ENCODE data around the gene ARHGEF12. TPM values are rescaled to one million over a fixed set of nuclear protein-coding genes. Genes with fewer than 3 reads are reported as not detected.

The ARHGEF12 gene
- total and polyA plus RNA-seq, 10 of the 15 experiments (the other 5 are each of a cell fraction or from before 2014, with no cell fraction given): 2.7 to 40.8 (median 20.9) TPM

DNA sequence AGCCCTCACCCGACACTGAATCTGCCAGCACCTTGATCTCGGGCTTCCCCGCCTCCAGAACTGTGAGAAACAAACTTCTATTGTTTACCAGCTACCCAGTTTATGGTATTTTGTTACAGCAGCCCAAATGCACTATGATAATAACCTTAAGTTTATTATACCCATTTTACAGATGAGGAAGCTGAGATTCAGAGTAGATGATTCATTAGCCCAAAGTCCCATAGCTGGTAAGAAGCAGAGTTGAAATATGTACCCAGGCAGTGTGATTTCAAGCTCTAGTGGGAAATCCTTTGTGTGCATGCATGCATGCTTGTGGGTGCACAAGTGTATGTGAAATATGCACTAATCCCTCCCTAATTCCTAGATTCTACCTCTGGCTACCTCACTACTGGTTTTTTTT, 183.3 kb downstream of the ARHGEF12 start:
- BruUV-seq (replicated peaks): no TSS peak
- Histone ChIP-seq H3K9ac (ENCODE audit: control insufficient read depth, insufficient read depth, low read length) (no peak overlapping the region), H2AFZ (ENCODE audit: control insufficient read depth, low read depth, low read length) (no peak overlapping the region), H3K4me3 (no peak overlapping the region), H3K9me3 (replicated peaks; ENCODE audit: control insufficient read depth, insufficient read depth, low read length) (no peaks in the 10 kb centered on the region), H4K20me1 (ENCODE audit: control insufficient read depth, insufficient read depth) (no peaks in the 10 kb centered on the region; the same call in 1 of the 2 replicates), H3K4me2 (ENCODE audit: control insufficient read depth, insufficient read depth) (no peak overlapping the region), H3K27me3 (replicated peaks in 1 of 2; ENCODE audit: control insufficient read depth in 2 of 2, insufficient read depth in 2 of 2, low read length in 1 of 2) (peaks cover 0 to 1% of the 10 kb centered on the region in 2 experiments; a peak in 1 of 4 replicates), H3K79me2 (ENCODE audit: control insufficient read depth, insufficient read depth, low read length) (no peaks in the 10 kb centered on the region), H3K36me3 (ENCODE audit: control insufficient read depth in 2 of 2, insufficient read depth in 2 of 2, low read length in 1 of 2) (no peaks in the 10 kb centered on the region; a peak in 1 of 4 replicates), H3K27ac (ENCODE audit: control insufficient read depth, insufficient read depth) (no peak overlapping the region), H3K4me1 (ENCODE audit: control insufficient read depth, insufficient read depth, low read length) (no peaks in the 10 kb centered on the region)
- no peak for ATAC-seq
- TF ChIP-seq, protein P1, sequence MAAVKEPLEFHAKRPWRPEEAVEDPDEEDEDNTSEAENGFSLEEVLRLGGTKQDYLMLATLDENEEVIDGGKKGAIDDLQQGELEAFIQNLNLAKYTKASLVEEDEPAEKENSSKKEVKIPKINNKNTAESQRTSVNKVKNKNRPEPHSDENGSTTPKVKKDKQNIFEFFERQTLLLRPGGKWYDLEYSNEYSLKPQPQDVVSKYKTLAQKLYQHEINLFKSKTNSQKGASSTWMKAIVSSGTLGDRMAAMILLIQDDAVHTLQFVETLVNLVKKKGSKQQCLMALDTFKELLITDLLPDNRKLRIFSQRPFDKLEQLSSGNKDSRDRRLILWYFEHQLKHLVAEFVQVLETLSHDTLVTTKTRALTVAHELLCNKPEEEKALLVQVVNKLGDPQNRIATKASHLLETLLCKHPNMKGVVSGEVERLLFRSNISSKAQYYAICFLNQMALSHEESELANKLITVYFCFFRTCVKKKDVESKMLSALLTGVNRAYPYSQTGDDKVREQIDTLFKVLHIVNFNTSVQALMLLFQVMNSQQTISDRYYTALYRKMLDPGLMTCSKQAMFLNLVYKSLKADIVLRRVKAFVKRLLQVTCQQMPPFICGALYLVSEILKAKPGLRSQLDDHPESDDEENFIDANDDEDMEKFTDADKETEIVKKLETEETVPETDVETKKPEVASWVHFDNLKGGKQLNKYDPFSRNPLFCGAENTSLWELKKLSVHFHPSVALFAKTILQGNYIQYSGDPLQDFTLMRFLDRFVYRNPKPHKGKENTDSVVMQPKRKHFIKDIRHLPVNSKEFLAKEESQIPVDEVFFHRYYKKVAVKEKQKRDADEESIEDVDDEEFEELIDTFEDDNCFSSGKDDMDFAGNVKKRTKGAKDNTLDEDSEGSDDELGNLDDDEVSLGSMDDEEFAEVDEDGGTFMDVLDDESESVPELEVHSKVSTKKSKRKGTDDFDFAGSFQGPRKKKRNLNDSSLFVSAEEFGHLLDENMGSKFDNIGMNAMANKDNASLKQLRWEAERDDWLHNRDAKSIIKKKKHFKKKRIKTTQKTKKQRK (IDR thresholded peaks at IDR 0.05; ENCODE audit: low read depth, low read length): no peak
- TF ChIP-seq RCOR1 (conservative IDR thresholded peaks at IDR 0.05; ENCODE audit: low read depth, low read length): no peak
- TF ChIP-seq, protein P2, sequence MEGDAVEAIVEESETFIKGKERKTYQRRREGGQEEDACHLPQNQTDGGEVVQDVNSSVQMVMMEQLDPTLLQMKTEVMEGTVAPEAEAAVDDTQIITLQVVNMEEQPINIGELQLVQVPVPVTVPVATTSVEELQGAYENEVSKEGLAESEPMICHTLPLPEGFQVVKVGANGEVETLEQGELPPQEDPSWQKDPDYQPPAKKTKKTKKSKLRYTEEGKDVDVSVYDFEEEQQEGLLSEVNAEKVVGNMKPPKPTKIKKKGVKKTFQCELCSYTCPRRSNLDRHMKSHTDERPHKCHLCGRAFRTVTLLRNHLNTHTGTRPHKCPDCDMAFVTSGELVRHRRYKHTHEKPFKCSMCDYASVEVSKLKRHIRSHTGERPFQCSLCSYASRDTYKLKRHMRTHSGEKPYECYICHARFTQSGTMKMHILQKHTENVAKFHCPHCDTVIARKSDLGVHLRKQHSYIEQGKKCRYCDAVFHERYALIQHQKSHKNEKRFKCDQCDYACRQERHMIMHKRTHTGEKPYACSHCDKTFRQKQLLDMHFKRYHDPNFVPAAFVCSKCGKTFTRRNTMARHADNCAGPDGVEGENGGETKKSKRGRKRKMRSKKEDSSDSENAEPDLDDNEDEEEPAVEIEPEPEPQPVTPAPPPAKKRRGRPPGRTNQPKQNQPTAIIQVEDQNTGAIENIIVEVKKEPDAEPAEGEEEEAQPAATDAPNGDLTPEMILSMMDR (IDR thresholded peaks at IDR 0.05 in 2 of 3, conservative IDR thresholded peaks at IDR 0.05 in 1 of 3; ENCODE audit: control insufficient read depth in 2 of 3, extremely low read depth in 1 of 3, insufficient read depth in 1 of 3, low read depth in 3 of 3, low read length in 3 of 3): no peak
- TF ChIP-seq KDM1A (IDR thresholded peaks at IDR 0.05; ENCODE audit: borderline replicate concordance): no peak
- no peak for TF ChIP-seq SIX5 (IDR thresholded peaks at IDR 0.05; ENCODE audit: low read depth, low read length, severe bottlenecking)
- no peak for TF ChIP-seq STAT3 (IDR thresholded peaks at IDR 0.05; ENCODE audit: low read depth, low read length)
- no peak for TF ChIP-seq MEF2A (IDR thresholded peaks at IDR 0.05; ENCODE audit: insufficient read depth, low read depth, low read length)
- TF ChIP-seq RUNX3 (IDR thresholded peaks at IDR 0.05; ENCODE audit: low read length): no peak
- no peak for TF ChIP-seq CHD4 (IDR thresholded peaks at IDR 0.05)
- TF ChIP-seq FOXM1 (IDR thresholded peaks at IDR 0.05; ENCODE audit: low read depth, low read length): no peak
- no peak for TF ChIP-seq ZNF384 (IDR thresholded peaks at IDR 0.05; ENCODE audit: borderline replicate concordance, low read depth, low read length)
- TF ChIP-seq NFYB (IDR thresholded peaks at IDR 0.05; ENCODE audit: insufficient read depth, low read depth, low read length): no peak
- TF ChIP-seq POU2F2 (IDR thresholded peaks at IDR 0.05; ENCODE audit: borderline replicate concordance, low read depth, low read length): no peak
- no peak for TF ChIP-seq SIN3A (IDR thresholded peaks at IDR 0.05; ENCODE audit: low read depth, low read length)
- TF ChIP-seq MYC (IDR thresholded peaks at IDR 0.05; ENCODE audit: insufficient read depth, insufficient read length, insufficient replicate concordance, low read length, severe bottlenecking): no peak
- TF ChIP-seq NRF1 (conservative IDR thresholded peaks at IDR 0.05; ENCODE audit: low read depth, low read length): no peak
- DNase-seq (ENCODE audit: low read depth, low spot score): no peak
- ChIA-PET RAD21 (ENCODE audit: unreplicated experiment) (interaction anchor here (1.2 kb wide), 1 partner anchor 94 kb away, joined by 4 read pairs; no protein-coding TSS in a partner anchor), POLR2A (interaction anchor here (0.7 kb wide), 1 partner anchor 130 kb away, joined by 8 read pairs; no protein-coding TSS in a partner anchor), CTCF (interaction anchor here (0.8 to 2.3 kb wide), 6 partner anchors 10 to 469 kb away, joined by 3 to 11 read pairs (median 4); no protein-coding TSS in a partner anchor), SMC1A (ENCODE audit: uncharacterized antibody, unreplicated experiment) (interaction anchor here (1.3 kb wide), 1 partner anchor 412 kb away, joined by 3 read pairs; no protein-coding TSS in a partner anchor)
- FAIRE-seq: no peak
- in situ Hi-C loops (cut with MboI) (loop anchor here (10.0 kb wide), 1 partner anchor 165 kb away; no protein-coding TSS in a partner anchor), intact Hi-C loops (cut with micrococcal nuclease; ENCODE audit: unreplicated experiment) (no loop called here)
- WGBS (ENCODE audit: insufficient coverage, insufficient replicate concordance, low lambda C conversion rate, missing lambda C conversion rate): 15% methylated on average over 3 of the region's 3 CpGs
